WTC11 (cell line): Measurements from ENCODE around the gene TASP1.

Source experiments
- GABPB1 ChIP-seq: sonication (generic); formaldehyde crosslinking; IDR thresholded peaks from 2 replicates; pipeline ENCODE4 v1.8.1; 2023; ENCODE audit warnings: mild to moderate bottlenecking, missing genetic modification reagents
- NR2C2 ChIP-seq: sonication (generic); formaldehyde crosslinking; IDR thresholded peaks from 2 replicates; pipeline ENCODE4 v1.8.0; 2022; ENCODE audit warnings: mild to moderate bottlenecking, missing genetic modification reagents
- TF ChIP-seq, protein P1 (sequence below): sonication (generic); formaldehyde crosslinking; IDR thresholded peaks from 2 replicates; pipeline ENCODE4 v1.8.0; 2022; ENCODE audit warnings: missing genetic modification reagents

GRCh38 chr20:13389115-13389514 lies 249.6 kb downstream of the TASP1 start:
- TF ChIP-seq GABPB1 (CRISPR knock-in tag) (no peak), NR2C2 (no peak)
- TF ChIP-seq, protein P1, sequence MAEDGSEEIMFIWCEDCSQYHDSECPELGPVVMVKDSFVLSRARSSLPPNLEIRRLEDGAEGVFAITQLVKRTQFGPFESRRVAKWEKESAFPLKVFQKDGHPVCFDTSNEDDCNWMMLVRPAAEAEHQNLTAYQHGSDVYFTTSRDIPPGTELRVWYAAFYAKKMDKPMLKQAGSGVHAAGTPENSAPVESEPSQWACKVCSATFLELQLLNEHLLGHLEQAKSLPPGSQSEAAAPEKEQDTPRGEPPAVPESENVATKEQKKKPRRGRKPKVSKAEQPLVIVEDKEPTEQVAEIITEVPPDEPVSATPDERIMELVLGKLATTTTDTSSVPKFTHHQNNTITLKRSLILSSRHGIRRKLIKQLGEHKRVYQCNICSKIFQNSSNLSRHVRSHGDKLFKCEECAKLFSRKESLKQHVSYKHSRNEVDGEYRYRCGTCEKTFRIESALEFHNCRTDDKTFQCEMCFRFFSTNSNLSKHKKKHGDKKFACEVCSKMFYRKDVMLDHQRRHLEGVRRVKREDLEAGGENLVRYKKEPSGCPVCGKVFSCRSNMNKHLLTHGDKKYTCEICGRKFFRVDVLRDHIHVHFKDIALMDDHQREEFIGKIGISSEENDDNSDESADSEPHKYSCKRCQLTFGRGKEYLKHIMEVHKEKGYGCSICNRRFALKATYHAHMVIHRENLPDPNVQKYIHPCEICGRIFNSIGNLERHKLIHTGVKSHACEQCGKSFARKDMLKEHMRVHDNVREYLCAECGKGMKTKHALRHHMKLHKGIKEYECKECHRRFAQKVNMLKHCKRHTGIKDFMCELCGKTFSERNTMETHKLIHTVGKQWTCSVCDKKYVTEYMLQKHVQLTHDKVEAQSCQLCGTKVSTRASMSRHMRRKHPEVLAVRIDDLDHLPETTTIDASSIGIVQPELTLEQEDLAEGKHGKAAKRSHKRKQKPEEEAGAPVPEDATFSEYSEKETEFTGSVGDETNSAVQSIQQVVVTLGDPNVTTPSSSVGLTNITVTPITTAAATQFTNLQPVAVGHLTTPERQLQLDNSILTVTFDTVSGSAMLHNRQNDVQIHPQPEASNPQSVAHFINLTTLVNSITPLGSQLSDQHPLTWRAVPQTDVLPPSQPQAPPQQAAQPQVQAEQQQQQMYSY (CRISPR knock-in tag) = no peak
